HCT116 (cell line): ENCODE data around the gene RAB36. TPM values are rescaled to one million over a fixed set of nuclear protein-coding genes. Genes with fewer than 3 reads are reported as not detected.

Experiments used
- ATAC-seq: fragments of 200-7000 bp; cut with Tn5 transposase; 2 replicates; pipeline ENCODE4 v1.9.1; 2020; ENCODE audit warnings: mild to moderate bottlenecking, moderate library complexity
- BruUV-seq: library from RNA; stranded (reverse); fragments of 400-500 nt; replicated peaks from 2 replicates; lab custom pipeline; 2021; lab: Mats Ljungman, UMichigan
- CTCF ChIA-PET: fragments of 300-600 bp; sonication (Branson Sonifier 250); formaldehyde crosslinking; loops from one replicate; lab custom pipeline; 2021; ENCODE audit warnings: antibody characterized with exemption; lab: Charles Lee
- POLR2A ChIA-PET: fragments of 300-600, 350-600 bp; sonication (Branson Sonifier 250); formaldehyde crosslinking; loops from one replicate; lab custom pipeline; 2021; ENCODE audit warnings: antibody characterized with exemption; lab: Charles Lee
- RAD21 ChIA-PET, 2 experiments: fragments of 300-600 bp; sonication (Branson Sonifier 250); formaldehyde crosslinking; loops; one replicate each; lab custom pipeline; 2023; ENCODE audit warnings: low total read pairs in 2 of 2; ENCODE audit not compliant: uncharacterized antibody in 2 of 2, unreplicated experiment in 2 of 2, low non-redundant PET in 1 of 2; lab: Charles Lee
- DNase-seq: peaks from one replicate; pipeline ENCODE4 v3.0.0-alpha.2; 2010; ENCODE audit warnings: low read depth, low spot score
- H2AFZ ChIP-seq: fragments of 200-600 bp; shearing (Covaris generic), sonication (generic); 2 replicates; pipeline ENCODE4 v1.6.1; 2017; ENCODE audit warnings: low read depth, mixed run types, mixed read lengths, antibody characterized with exemption, low read length; ENCODE audit not compliant: poor library complexity, severe bottlenecking
- H3K27ac ChIP-seq: 2 replicates; pipeline ENCODE4 v1.5.1; 2012; ENCODE audit warnings: low read depth, low read length
- H3K27me3 ChIP-seq: fragments of 200-600 bp; sonication (generic); 2 replicates; pipeline ENCODE4 v1.6.1; 2016; ENCODE audit warnings: mixed run types, low read length, mixed read lengths; ENCODE audit not compliant: insufficient read depth
- H3K36me3 ChIP-seq, 2 experiments: fragments of 200-500 bp in 1 of 2; fragments of 200-600 bp in 1 of 2; sonication (Bioruptor generic) in 1 of 2; sonication (generic) in 1 of 2; 2 replicates each; pipeline versions ENCODE4 v1.5.1 to v1.6.1; 2014 to 2016; ENCODE audit warnings: low read length in 2 of 2, inconsistent platforms in 1 of 2, mixed read lengths in 1 of 2, mixed run types in 1 of 2; ENCODE audit not compliant: insufficient read depth in 2 of 2, control insufficient read depth in 1 of 2
- H3K4me1 ChIP-seq, 2 experiments: fragments of 200-600 bp in 1 of 2; sonication (generic) in 1 of 2; 2 replicates each; pipeline versions ENCODE4 v1.5.1 to v1.6.1; 2012 to 2017; ENCODE audit warnings: low read length in 2 of 2, inconsistent platforms in 1 of 2, mild to moderate bottlenecking in 1 of 2, mixed read lengths in 1 of 2, mixed run types in 1 of 2, moderate library complexity in 1 of 2; ENCODE audit not compliant: insufficient read depth in 2 of 2, control insufficient read depth in 1 of 2
- H3K4me2 ChIP-seq: fragments of 200-600 bp; sonication (generic); 2 replicates; pipeline ENCODE4 v1.6.1; 2017; ENCODE audit warnings: mixed run types, low read length, mixed read lengths
- H3K4me3 ChIP-seq, 2 experiments: fragments of 200-600 bp in 1 of 2; sonication (generic) in 1 of 2; replicated peaks in 1 of 2; 2 replicates each; pipeline ENCODE4 v1.5.1; 2011 to 2016; ENCODE audit warnings: low read length in 2 of 2, control low read depth in 1 of 2, low read depth in 1 of 2, mild to moderate bottlenecking in 1 of 2, mixed read lengths in 1 of 2, mixed run types in 1 of 2
- H3K79me2 ChIP-seq: fragments of 200-600 bp; sonication (generic); 2 replicates; pipeline ENCODE4 v1.6.1; 2017; ENCODE audit warnings: mild to moderate bottlenecking, mixed run types, low read length, moderate library complexity, mixed read lengths; ENCODE audit not compliant: insufficient read depth
- H3K9ac ChIP-seq: fragments of 200-600 bp; sonication (generic); 2 replicates; pipeline ENCODE4 v1.6.1; 2016; ENCODE audit warnings: low read length, mixed read lengths
- H3K9me2 ChIP-seq: fragments of 200-600 bp; sonication (generic), shearing (Covaris generic); 2 replicates; pipeline ENCODE4 v1.6.1; 2017; ENCODE audit warnings: mixed run types, mild to moderate bottlenecking, moderate library complexity; ENCODE audit not compliant: insufficient read depth
- H3K9me3 ChIP-seq, 2 experiments: fragments of 200-500 bp in 1 of 2; fragments of 200-600 bp in 1 of 2; sonication (Bioruptor generic) in 1 of 2; sonication (generic) in 1 of 2; 2 replicates each; pipeline ENCODE4 v1.6.1; 2014 to 2017; ENCODE audit warnings: low read length in 2 of 2, mixed read lengths in 2 of 2, inconsistent platforms in 1 of 2, low read depth in 1 of 2, mild to moderate bottlenecking in 1 of 2, mixed run types in 1 of 2, moderate library complexity in 1 of 2; ENCODE audit not compliant: control insufficient read depth in 1 of 2, insufficient read depth in 1 of 2
- H4K20me1 ChIP-seq: fragments of 200-600 bp; sonication (generic), shearing (Covaris generic); 2 replicates; pipeline ENCODE4 v1.6.1; 2017; ENCODE audit warnings: mixed run types, mild to moderate bottlenecking, moderate library complexity; ENCODE audit not compliant: insufficient read depth
- CBX3 ChIP-seq: IDR thresholded peaks from 2 replicates; pipeline ENCODE4 v1.6.1; 2012; ENCODE audit warnings: low read depth
- CEBPB ChIP-seq: IDR thresholded peaks from 2 replicates; pipeline ENCODE4 v1.6.1; 2012; ENCODE audit warnings: low read depth
- CTCF ChIP-seq, 3 experiments: fragments of 200-600 bp in 1 of 3; sonication (generic) in 1 of 3; IDR thresholded peaks in 2 of 3; conservative IDR thresholded peaks in 1 of 3; 2 replicates each; pipeline ENCODE4 v1.5.1; 2012 to 2017; ENCODE audit warnings: low read depth in 2 of 3, low read length in 2 of 3, antibody characterized with exemption in 1 of 3, borderline replicate concordance in 1 of 3, control low read depth in 1 of 3, mild to moderate bottlenecking in 1 of 3, mixed read lengths in 1 of 3, mixed run types in 1 of 3, moderate library complexity in 1 of 3; ENCODE audit not compliant: insufficient read depth in 1 of 3
- ELF1 ChIP-seq: IDR thresholded peaks from 2 replicates; pipeline ENCODE4 v1.6.1; 2012; ENCODE audit warnings: low read depth, borderline replicate concordance
- EZH2phosphoT487 ChIP-seq: fragments of 200-600 bp; IDR thresholded peaks from 2 replicates; pipeline ENCODE4 v1.6.1; 2018; ENCODE audit warnings: antibody characterized with exemption, borderline replicate concordance
- JUND ChIP-seq: IDR thresholded peaks from 2 replicates; pipeline ENCODE4 v1.6.1; 2012
- RAD21 ChIP-seq: IDR thresholded peaks from 2 replicates; pipeline ENCODE4 v1.6.1; 2012; ENCODE audit warnings: low read depth, mild to moderate bottlenecking
- SP1 ChIP-seq: IDR thresholded peaks from 2 replicates; pipeline ENCODE4 v1.6.1; 2012; ENCODE audit warnings: low read depth
- SRF ChIP-seq: IDR thresholded peaks from 2 replicates; pipeline ENCODE4 v1.6.1; 2012; ENCODE audit warnings: low read depth
- YY1 ChIP-seq: IDR thresholded peaks from 2 replicates; pipeline ENCODE4 v1.6.1; 2011; ENCODE audit warnings: low read length, low read depth, moderate library complexity, mild to moderate bottlenecking; ENCODE audit not compliant: insufficient replicate concordance; ENCODE audit errors: extremely low read depth
- ZNF274 ChIP-seq: fragments of 200-500 bp; sonication (Bioruptor generic); IDR thresholded peaks from 2 replicates; pipeline ENCODE4 v1.6.1; 2014; ENCODE audit warnings: mild to moderate bottlenecking, low read depth, low read length, inconsistent platforms
- intact Hi-C: fragments of 100-400 bp; cut with micrococcal nuclease; formaldehyde crosslinking; loops from 2 replicates; pipeline ENCODE4 v1.10.0; 2022
- total RNA-seq: library from RNA; stranded (reverse); gene quantifications from one replicate; pipeline ENCODE4 v1.2.1, GENCODE V29; 2021; ENCODE audit not compliant: unreplicated experiment

Gene RAB36
- total RNA-seq, 1 experiment from 2014 or later = 6.1 TPM

- no peak overlapping the region for H2AFZ ChIP-seq
- intact Hi-C loops = no loop called here
- ChIA-PET CTCF (interaction anchor here (1.6 kb wide), 1 partner anchor 163 kb away, joined by 12 read pairs; no protein-coding TSS in a partner anchor), POLR2A (no interaction called here), RAD21 (no interaction called here)
- no peak overlapping the region for H3K27ac ChIP-seq
- no TSS peak for BruUV-seq
- no peak overlapping the region for H3K4me2 ChIP-seq
- TF ChIP-seq SP1 = no peak
- H3K27me3 ChIP-seq = no peaks in the 10 kb centered on the region
- H3K9ac ChIP-seq = no peak overlapping the region
- 0 out of 4 replicates have a peak, but pooled peaks cover 0 to 1% of the 10 kb centered on the region in 2 experiments for H3K4me1 ChIP-seq
- no peaks in the 10 kb centered on the region for H4K20me1 ChIP-seq
- no peak overlapping the region for H3K4me3 ChIP-seq
- H3K9me3 ChIP-seq = no peaks in the 10 kb centered on the region
- no peaks in the 10 kb centered on the region for H3K9me2 ChIP-seq
- H3K79me2 ChIP-seq = no peaks in the 10 kb centered on the region
- ATAC-seq (no peak), DNase-seq (no peak)
- H3K36me3 ChIP-seq = no peaks in the 10 kb centered on the region
These were observed 22.1 kb upstream of the RAB36 start for GRCh38 chr22:23122992-23123803.

GRCh38 chr22:23123804-23124254 is 21.4 kb upstream of the RAB36 start:
- POLR2A ChIA-PET = no interaction called here
- no peak overlapping the region for H3K27ac ChIP-seq
- H3K9ac ChIP-seq = no peak overlapping the region
- H3K9me2 ChIP-seq = no peaks in the 10 kb centered on the region
- no peaks in the 10 kb centered on the region for H3K9me3 ChIP-seq
- H4K20me1 ChIP-seq = no peaks in the 10 kb centered on the region
- RAD21 ChIA-PET = no interaction called here
- 0 out of 4 replicates have a peak, but pooled peaks cover 0 to 2% of the 10 kb centered on the region in 2 experiments for H3K4me1 ChIP-seq
- H3K27me3 ChIP-seq = no peaks in the 10 kb centered on the region
- CTCF ChIA-PET = interaction anchor here (1.6 kb wide), 1 partner anchor 164 kb away, joined by 12 read pairs; no protein-coding TSS in a partner anchor
- ATAC-seq = no peak
- no peak overlapping the region for H3K4me3 ChIP-seq
- H3K36me3 ChIP-seq = no peaks in the 10 kb centered on the region
- DNase-seq = no peak
- no TSS peak for BruUV-seq
- intact Hi-C loops = no loop called here
- H2AFZ ChIP-seq = no peak overlapping the region
- TF ChIP-seq RAD21 = no peak
- TF ChIP-seq ZNF274 = no peak
- TF ChIP-seq EZH2phosphoT487 = no peak
- no peak for TF ChIP-seq ELF1
- no peak for TF ChIP-seq JUND
- no peak for TF ChIP-seq CTCF (IDR thresholded peaks at IDR 0.05 in 2 of 3, conservative IDR thresholded peaks at IDR 0.05 in 1 of 3; ENCODE audit: borderline replicate concordance in 1 of 3, insufficient read depth in 1 of 3, low read depth in 2 of 3, low read length in 2 of 3)
- no peak for TF ChIP-seq CBX3
- TF ChIP-seq SRF = no peak
- no peak for TF ChIP-seq CEBPB
- no peak for TF ChIP-seq YY1
- no peaks in the 10 kb centered on the region for H3K79me2 ChIP-seq
- H3K4me2 ChIP-seq = no peak overlapping the region
